ENCODE results near the gene PERP. TPM values are rescaled to one million over a fixed set of nuclear protein-coding genes. Genes with fewer than 3 reads are reported as not detected.

Gene PERP
- total and polyA plus RNA-seq, 2 of the 8 experiments (the other 6 are each of a cell fraction or from before 2014, with no cell fraction given): 21.0 to 26.7 TPM

DNA sequence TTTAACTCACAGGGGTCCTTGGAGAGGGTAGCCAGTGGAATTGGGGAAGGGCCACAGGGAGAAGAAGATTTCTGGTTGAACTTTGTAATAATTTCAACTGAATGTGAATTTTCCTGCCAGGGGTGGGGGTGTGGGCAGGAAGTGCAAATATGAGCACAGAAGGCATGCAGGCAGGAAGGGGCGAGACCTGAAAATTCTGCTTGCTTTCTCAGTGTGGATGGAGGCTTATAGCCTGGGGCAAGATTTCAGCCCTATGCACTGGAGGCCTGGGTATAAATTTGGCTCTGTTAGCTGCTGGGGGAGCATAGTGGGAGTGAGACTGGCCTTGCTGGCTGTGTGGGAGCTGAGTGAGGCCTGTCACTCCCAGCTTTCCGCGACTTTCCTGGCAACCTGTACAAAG lies 54.4 kb downstream of the PERP start (continued):
- no peak for TF ChIP-seq NRF1 (IDR thresholded peaks at IDR 0.05; ENCODE audit: low read depth, low read length)
- no peak for TF ChIP-seq SIN3A (conservative IDR thresholded peaks at IDR 0.05 in 1 of 2, IDR thresholded peaks at IDR 0.05 in 1 of 2; ENCODE audit: low read depth in 1 of 2, low read length in 2 of 2)
- no peak for TF ChIP-seq RNF2 (IDR thresholded peaks at IDR 0.05; ENCODE audit: borderline replicate concordance, low read depth, low read length, missing control alignments, poor library complexity, severe bottlenecking)
- no peak for TF ChIP-seq SRF (IDR thresholded peaks at IDR 0.05; ENCODE audit: low read depth, low read length)
- no peak for TF ChIP-seq PHF8 (conservative IDR thresholded peaks at IDR 0.05; ENCODE audit: low read depth, low read length)
- no peak for TF ChIP-seq KDM5A (IDR thresholded peaks at IDR 0.05; ENCODE audit: low read length)
